ENCODE measurements around the gene EMC7. TPM values are rescaled to one million over a fixed set of nuclear protein-coding genes. Genes with fewer than 3 reads are reported as not detected.

Gene EMC7
- total RNA-seq, 1 experiment from 2014 or later, result 38.7 TPM

DNA sequence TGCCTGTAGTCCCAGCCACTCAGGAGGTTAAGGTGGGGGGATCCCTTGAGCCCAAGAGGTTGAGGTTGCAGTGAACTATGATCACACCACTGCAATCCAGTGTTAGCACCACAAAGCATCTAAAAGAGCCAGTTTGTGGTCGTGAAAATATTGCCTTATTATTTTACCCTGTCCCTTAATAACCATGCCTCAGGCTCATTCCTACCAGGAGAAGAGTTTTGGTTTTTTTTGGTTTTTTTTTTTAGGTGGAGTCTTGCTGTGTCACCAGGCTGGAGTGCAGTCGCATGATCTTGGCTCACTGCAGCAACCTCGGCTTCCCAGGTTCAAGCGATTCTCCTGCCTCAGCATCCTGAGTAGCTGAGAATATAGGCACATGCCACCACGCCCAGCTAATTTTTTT is 44.8 kb downstream of the EMC7 start (continued):
- TF ChIP-seq, protein P1, sequence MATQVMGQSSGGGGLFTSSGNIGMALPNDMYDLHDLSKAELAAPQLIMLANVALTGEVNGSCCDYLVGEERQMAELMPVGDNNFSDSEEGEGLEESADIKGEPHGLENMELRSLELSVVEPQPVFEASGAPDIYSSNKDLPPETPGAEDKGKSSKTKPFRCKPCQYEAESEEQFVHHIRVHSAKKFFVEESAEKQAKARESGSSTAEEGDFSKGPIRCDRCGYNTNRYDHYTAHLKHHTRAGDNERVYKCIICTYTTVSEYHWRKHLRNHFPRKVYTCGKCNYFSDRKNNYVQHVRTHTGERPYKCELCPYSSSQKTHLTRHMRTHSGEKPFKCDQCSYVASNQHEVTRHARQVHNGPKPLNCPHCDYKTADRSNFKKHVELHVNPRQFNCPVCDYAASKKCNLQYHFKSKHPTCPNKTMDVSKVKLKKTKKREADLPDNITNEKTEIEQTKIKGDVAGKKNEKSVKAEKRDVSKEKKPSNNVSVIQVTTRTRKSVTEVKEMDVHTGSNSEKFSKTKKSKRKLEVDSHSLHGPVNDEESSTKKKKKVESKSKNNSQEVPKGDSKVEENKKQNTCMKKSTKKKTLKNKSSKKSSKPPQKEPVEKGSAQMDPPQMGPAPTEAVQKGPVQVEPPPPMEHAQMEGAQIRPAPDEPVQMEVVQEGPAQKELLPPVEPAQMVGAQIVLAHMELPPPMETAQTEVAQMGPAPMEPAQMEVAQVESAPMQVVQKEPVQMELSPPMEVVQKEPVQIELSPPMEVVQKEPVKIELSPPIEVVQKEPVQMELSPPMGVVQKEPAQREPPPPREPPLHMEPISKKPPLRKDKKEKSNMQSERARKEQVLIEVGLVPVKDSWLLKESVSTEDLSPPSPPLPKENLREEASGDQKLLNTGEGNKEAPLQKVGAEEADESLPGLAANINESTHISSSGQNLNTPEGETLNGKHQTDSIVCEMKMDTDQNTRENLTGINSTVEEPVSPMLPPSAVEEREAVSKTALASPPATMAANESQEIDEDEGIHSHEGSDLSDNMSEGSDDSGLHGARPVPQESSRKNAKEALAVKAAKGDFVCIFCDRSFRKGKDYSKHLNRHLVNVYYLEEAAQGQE (IDR thresholded peaks at IDR 0.05; ENCODE audit: low read depth), result no peak

GRCh38 chr15:34055868-34056595 is 45.6 kb downstream of the EMC7 start:
- H3K9me2 ChIP-seq (ENCODE audit: insufficient read depth), result no peaks in the 10 kb centered on the region
- ChIA-PET RAD21 (ENCODE audit: low non-redundant PET in 1 of 2, low total read pairs in 2 of 2, uncharacterized antibody in 2 of 2, unreplicated experiment in 2 of 2) (no interaction called here), POLR2A (no interaction called here), CTCF (no interaction called here)
- ATAC-seq, result no peak
- TF ChIP-seq EZH2phosphoT487 (IDR thresholded peaks at IDR 0.05; ENCODE audit: borderline replicate concordance), result no peak
- TF ChIP-seq FOSL1 (IDR thresholded peaks at IDR 0.05; ENCODE audit: low read depth), result no peak
- TF ChIP-seq CBX3 (IDR thresholded peaks at IDR 0.05; ENCODE audit: low read depth), result no peak
- TF ChIP-seq YY1 (IDR thresholded peaks at IDR 0.05; ENCODE audit: extremely low read depth, insufficient replicate concordance, low read depth, low read length), result no peak
- no peak for TF ChIP-seq MAX (IDR thresholded peaks at IDR 0.05)
- no peaks in the 10 kb centered on the region for H3K36me3 ChIP-seq (ENCODE audit: control insufficient read depth in 1 of 2, insufficient read depth in 2 of 2, low read length in 2 of 2)
- BruUV-seq (replicated peaks), result no TSS peak
- H3K4me3 ChIP-seq (replicated peaks in 1 of 2; ENCODE audit: low read depth in 1 of 2, low read length in 2 of 2), result no peak overlapping the region
- H3K4me1 ChIP-seq (ENCODE audit: control insufficient read depth in 1 of 2, insufficient read depth in 2 of 2, low read length in 2 of 2), result no peaks in the 10 kb centered on the region
- no peak overlapping the region for H3K4me2 ChIP-seq (ENCODE audit: low read length)
- no peak overlapping the region for H3K9ac ChIP-seq (ENCODE audit: low read length)
- H3K27ac ChIP-seq (ENCODE audit: low read depth, low read length), result no peak overlapping the region
- no peaks in the 10 kb centered on the region for H3K79me2 ChIP-seq (ENCODE audit: insufficient read depth, low read length)
- no peaks in the 10 kb centered on the region for H3K27me3 ChIP-seq (ENCODE audit: insufficient read depth, low read length)
- no peak for DNase-seq (ENCODE audit: low read depth, low spot score)
- H4K20me1 ChIP-seq (ENCODE audit: insufficient read depth), result no peaks in the 10 kb centered on the region
- H3K9me3 ChIP-seq (ENCODE audit: control insufficient read depth in 1 of 2, insufficient read depth in 1 of 2, low read depth in 1 of 2, low read length in 2 of 2), result no peaks in the 10 kb centered on the region
- intact Hi-C loops (cut with micrococcal nuclease), result no loop called here
- H2AFZ ChIP-seq (ENCODE audit: low read depth, low read length, poor library complexity, severe bottlenecking), result no peak overlapping the region
